HG02884 (cell line): ENCODE results near the gene CAMTA1.

Experiments used
- ATAC-seq: cut with Tn5 transposase; IDR thresholded peaks from one replicate; pipeline ENCODE4 v1.9.1; 2021; ENCODE audit warnings: mild to moderate bottlenecking, moderate library complexity; ENCODE audit not compliant: unreplicated experiment

Gene CAMTA1

GRCh38 chr1:7018826-7019225, 233.6 kb downstream of the CAMTA1 start:
- ATAC-seq = no peak

GRCh38 chr1:7019510-7019909, 234.3 kb downstream of the CAMTA1 start:
- ATAC-seq = no peak

- ATAC-seq = no peak
These were observed 236.8 kb downstream of the CAMTA1 start for GRCh38 chr1:7022058-7022457.

- no peak for ATAC-seq
These were observed 239.8 kb downstream of the CAMTA1 start for GRCh38 chr1:7025013-7025412.

- ATAC-seq = no peak
These were observed 240.9 kb downstream of the CAMTA1 start for GRCh38 chr1:7026169-7026568.

GRCh38 chr1:7032992-7033391, 247.7 kb downstream of the CAMTA1 start:
- ATAC-seq = no peak

GRCh38 chr1:7036386-7036785, 251.1 kb downstream of the CAMTA1 start:
- no peak for ATAC-seq

GRCh38 chr1:7039590-7040220, 254.5 kb downstream of the CAMTA1 start:
- no peak for ATAC-seq

GRCh38 chr1:7040969-7041695, 255.9 kb downstream of the CAMTA1 start:
- ATAC-seq = no peak

GRCh38 chr1:7042322-7043190, 257.3 kb downstream of the CAMTA1 start:
- no peak for ATAC-seq

GRCh38 chr1:7043191-7043549, 257.9 kb downstream of the CAMTA1 start:
- ATAC-seq = no peak

- ATAC-seq = no peak
These were observed 258.7 kb downstream of the CAMTA1 start for GRCh38 chr1:7043719-7044535.

- no peak for ATAC-seq
These were observed 260.6 kb downstream of the CAMTA1 start for GRCh38 chr1:7045897-7046296.

GRCh38 chr1:7046314-7046713, 261.1 kb downstream of the CAMTA1 start:
- ATAC-seq = no peak

- ATAC-seq = no peak
These were observed 261.6 kb downstream of the CAMTA1 start for GRCh38 chr1:7046891-7047290.

- no peak for ATAC-seq
These were observed 262.6 kb downstream of the CAMTA1 start for GRCh38 chr1:7047866-7048265.

- no peak for ATAC-seq
These were observed 263.1 kb downstream of the CAMTA1 start for GRCh38 chr1:7048395-7048794.

GRCh38 chr1:7049913-7050625, 264.8 kb downstream of the CAMTA1 start:
- ATAC-seq = no peak

GRCh38 chr1:7050751-7051665, 265.8 kb downstream of the CAMTA1 start:
- ATAC-seq = no peak
